Measurements from ENCODE around the gene KRCC1. TPM values are rescaled to one million over a fixed set of nuclear protein-coding genes. Genes with fewer than 3 reads are reported as not detected.

The KRCC1 gene
- total and polyA plus RNA-seq, 7 donors: 10.8 to 44.4 (median 20.1) TPM

DNA sequence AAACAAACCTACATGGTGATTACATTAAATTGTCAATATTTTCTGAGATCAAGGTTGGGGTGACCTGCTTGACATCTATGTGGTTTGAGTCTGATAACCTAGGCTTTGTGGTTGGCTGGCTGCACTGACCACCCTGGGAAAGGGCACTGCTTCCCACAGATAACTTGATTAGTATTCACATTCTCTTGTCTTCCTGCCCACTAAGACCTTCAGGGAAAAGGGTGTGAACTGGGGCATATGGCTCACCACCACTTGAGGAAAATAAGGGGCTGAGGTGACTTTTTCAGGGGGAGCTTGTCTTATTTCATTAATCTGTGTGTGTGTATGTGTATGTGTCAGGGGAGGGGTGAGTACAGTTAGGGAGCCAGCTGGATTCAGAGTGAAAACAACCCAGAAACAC, 13.5 kb upstream of the KRCC1 start:
- no peaks in the 10 kb centered on the region for H3K36me3 ChIP-seq (ENCODE audit: insufficient read depth in 1 of 2, low read depth in 1 of 2)
- intact Hi-C loops (cut with DNase I): no loop called here
- H3K9me3 ChIP-seq: no peaks in the 10 kb centered on the region
- H3K4me3 ChIP-seq: peak overlapping the region; percentile 72
- no peak for DNase-seq
- TF ChIP-seq, protein P1, sequence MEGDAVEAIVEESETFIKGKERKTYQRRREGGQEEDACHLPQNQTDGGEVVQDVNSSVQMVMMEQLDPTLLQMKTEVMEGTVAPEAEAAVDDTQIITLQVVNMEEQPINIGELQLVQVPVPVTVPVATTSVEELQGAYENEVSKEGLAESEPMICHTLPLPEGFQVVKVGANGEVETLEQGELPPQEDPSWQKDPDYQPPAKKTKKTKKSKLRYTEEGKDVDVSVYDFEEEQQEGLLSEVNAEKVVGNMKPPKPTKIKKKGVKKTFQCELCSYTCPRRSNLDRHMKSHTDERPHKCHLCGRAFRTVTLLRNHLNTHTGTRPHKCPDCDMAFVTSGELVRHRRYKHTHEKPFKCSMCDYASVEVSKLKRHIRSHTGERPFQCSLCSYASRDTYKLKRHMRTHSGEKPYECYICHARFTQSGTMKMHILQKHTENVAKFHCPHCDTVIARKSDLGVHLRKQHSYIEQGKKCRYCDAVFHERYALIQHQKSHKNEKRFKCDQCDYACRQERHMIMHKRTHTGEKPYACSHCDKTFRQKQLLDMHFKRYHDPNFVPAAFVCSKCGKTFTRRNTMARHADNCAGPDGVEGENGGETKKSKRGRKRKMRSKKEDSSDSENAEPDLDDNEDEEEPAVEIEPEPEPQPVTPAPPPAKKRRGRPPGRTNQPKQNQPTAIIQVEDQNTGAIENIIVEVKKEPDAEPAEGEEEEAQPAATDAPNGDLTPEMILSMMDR (IDR thresholded peaks at IDR 0.05): no peak
- peak overlapping the region; percentile 95 for H3K27ac ChIP-seq
- no peaks in the 10 kb centered on the region for H3K27me3 ChIP-seq (ENCODE audit: insufficient read depth in 3 of 3, low read length in 2 of 3)
- no peak for ATAC-seq
- peaks cover 15% of the 10 kb centered on the region for H3K4me1 ChIP-seq

DNA sequence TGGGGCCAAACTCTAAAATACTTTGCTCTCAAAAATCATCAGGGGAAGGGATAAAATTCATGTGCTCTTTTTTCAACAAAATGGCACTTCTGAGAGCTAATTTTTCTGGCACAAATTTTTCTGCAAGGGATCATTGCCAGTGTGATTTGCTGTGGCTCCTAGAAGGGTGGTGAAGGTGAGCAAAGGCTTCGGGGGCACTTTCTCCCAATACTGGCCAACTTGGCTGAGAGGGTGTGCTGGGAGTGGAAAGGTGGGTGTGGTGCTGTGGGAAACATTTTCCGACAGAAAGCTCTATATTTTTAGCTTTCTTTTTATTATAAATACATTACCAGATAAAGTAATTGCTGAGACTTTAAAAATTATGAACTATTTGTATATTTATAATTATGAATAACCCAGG, 12.5 kb upstream of the KRCC1 start:
- intact Hi-C loops (cut with DNase I): no loop called here
- no peaks in the 10 kb centered on the region for H3K27me3 ChIP-seq (ENCODE audit: insufficient read depth in 3 of 3, low read length in 2 of 3)
- H3K9me3 ChIP-seq: no peaks in the 10 kb centered on the region
- peak overlapping the region; percentile 72 for H3K4me3 ChIP-seq
- ATAC-seq: peak in 2 of 4 donors; percentile 34 to 46
- H3K36me3 ChIP-seq (ENCODE audit: insufficient read depth in 1 of 2, low read depth in 1 of 2): no peaks in the 10 kb centered on the region
- WGBS, 3 donors: 25 to 48% (median 29%) methylated on average over 2 of the region's 2 CpGs
- DNase-seq: no peak
- TF ChIP-seq, protein P1 (IDR thresholded peaks at IDR 0.05): no peak
- peak overlapping the region; percentile 95 for H3K27ac ChIP-seq
- H3K4me1 ChIP-seq: peaks cover 15% of the 10 kb centered on the region

DNA sequence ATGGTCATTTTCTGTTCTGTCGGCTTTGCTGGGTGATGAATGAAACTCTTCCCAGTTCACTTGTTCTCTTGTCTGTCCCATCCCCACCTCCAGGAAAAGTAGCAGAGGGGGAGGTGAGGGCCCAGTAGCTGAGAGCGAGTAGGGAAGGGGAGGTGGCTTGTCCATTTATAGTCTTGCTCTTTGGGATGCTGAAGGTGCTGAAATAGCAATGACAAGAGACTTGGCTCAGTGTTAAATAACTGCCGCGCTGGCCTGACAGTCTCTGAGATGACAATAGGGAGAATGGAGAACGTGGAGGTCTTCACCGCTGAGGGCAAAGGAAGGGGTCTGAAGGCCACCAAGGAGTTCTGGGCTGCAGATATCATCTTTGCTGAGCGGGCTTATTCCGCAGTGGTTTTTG, 12.0 kb upstream of the KRCC1 start, which contains the start of gene SMYD1:
Gene SMYD1 (plus strand): TSS at position 228 of the 400 bp plus-strand sequence. CDS start 40 bp downstream, at position 268.
- intact Hi-C loops (cut with DNase I): no loop called here

DNA sequence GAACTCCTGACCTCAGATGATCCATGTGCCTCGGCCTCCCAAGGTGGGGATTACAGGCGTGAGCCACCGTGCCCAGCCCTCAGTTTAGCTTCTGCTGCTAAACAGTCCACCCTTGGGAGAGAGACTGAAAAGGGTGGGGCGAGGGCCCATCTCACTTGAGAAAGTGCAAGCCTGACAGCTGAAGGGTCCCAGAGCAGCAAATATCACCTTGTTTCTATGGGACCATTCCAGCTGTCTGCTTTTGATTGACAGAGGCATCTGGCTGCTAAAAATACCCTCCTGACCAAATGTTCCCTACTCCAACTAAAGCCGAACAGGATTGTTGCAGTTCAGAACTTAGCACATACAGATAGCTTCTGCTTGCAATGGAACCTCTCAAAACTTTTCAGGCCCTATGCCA, 11.6 kb upstream of the KRCC1 start:
- WGBS, 3 donors: 14 to 35% (median 28%) methylated on average over 5 of the region's 5 CpGs
- peak; percentile 86 to 90 (median 88) for ATAC-seq
- H3K27ac ChIP-seq: peak overlapping the region; percentile 95

More for the DNA sequence above, 12.0 kb upstream of the KRCC1 start, which contains the start of gene SMYD1:
- H3K27ac ChIP-seq: peak within 1 kb of the TSS; percentile 95
- ATAC-seq (peak; percentile 85 to 92 (median 88)), DNase-seq (peak; percentile 37 to 61)
- WGBS, 3 donors: 18 to 26% (median 24%) methylated on average over 8 of the region's 8 CpGs
- no peaks in the 10 kb centered on the region for H3K36me3 ChIP-seq (ENCODE audit: insufficient read depth in 1 of 2, low read depth in 1 of 2)
- H3K4me1 ChIP-seq: peaks cover 15% of the 10 kb centered on the region
- peak within 1 kb of the TSS; percentile 72 for H3K4me3 ChIP-seq
- H3K27me3 ChIP-seq (ENCODE audit: insufficient read depth in 3 of 3, low read length in 2 of 3): no peaks in the 10 kb centered on the region
- no peaks in the 10 kb centered on the region for H3K9me3 ChIP-seq
- TF ChIP-seq, protein P1 (IDR thresholded peaks at IDR 0.05): no peak

More for the DNA sequence above, 11.6 kb upstream of the KRCC1 start:
- H3K9me3 ChIP-seq: no peaks in the 10 kb centered on the region
- TF ChIP-seq, protein P1 (IDR thresholded peaks at IDR 0.05): no peak
- H3K4me1 ChIP-seq: peaks cover 15% of the 10 kb centered on the region
- peak overlapping the region; percentile 72 for H3K4me3 ChIP-seq
- intact Hi-C loops (cut with DNase I): no loop called here
- peak; percentile 37 to 60 for DNase-seq
- H3K27me3 ChIP-seq (ENCODE audit: insufficient read depth in 3 of 3, low read length in 2 of 3): no peaks in the 10 kb centered on the region
- no peaks in the 10 kb centered on the region for H3K36me3 ChIP-seq (ENCODE audit: insufficient read depth in 1 of 2, low read depth in 1 of 2)
